AG04449 (cell line): ENCODE data around the gene PGC.

Experiments
- CTCF ChIA-PET: fragments of 350-600 bp; formaldehyde crosslinking; extraction: SDS; loops from one replicate; lab custom pipeline; 2021; ENCODE audit warnings: antibody characterized with exemption; lab: Yijun Ruan, JAX
- POLR2A ChIA-PET: fragments of 400-600, 350-600 bp; formaldehyde crosslinking; extraction: SDS; loops from one replicate; lab custom pipeline; 2020; ENCODE audit warnings: antibody characterized with exemption, inconsistent platforms; lab: Yijun Ruan, JAX
- DNase-seq: peaks from one replicate; pipeline ENCODE4 v3.0.0-alpha.2; 2010; ENCODE audit warnings: low read depth, low spot score
- H3K4me3 ChIP-seq: 2 replicates; pipeline ENCODE4 v1.5.1; 2011; ENCODE audit warnings: low read depth, mild to moderate bottlenecking, control low read depth, low read length
- TF ChIP-seq, protein P1 (sequence below): IDR thresholded peaks from one replicate; pipeline ENCODE4 v1.5.1; 2011; ENCODE audit warnings: mild to moderate bottlenecking, moderate library complexity, low read length, control low read depth, inconsistent platforms; ENCODE audit not compliant: insufficient read depth; ENCODE audit errors: missing control alignments

PGC gene

DNA sequence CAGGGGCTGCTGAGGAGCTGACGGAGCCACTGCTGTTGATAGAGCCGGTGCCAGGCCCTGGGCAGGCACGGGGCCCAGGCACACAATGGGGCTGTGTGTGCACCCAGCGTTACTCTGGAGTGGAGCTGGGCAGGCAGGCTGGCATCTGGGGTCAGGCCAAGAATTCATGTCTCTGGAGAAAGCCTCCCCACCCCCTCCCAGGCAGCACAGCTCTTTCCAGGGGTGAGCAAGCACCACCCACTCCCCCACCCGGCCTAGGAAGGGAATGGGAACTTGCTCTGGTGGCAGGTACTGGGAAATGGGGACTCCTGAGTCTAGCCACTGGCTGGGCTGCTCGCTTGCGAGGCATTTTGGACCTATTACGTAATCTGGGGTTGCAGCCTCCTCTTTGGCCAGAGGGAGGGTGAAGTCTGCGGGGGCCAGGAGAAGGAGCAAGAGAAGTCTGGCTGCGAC is 34.5 kb downstream of the PGC start:
- H3K4me3 ChIP-seq, result no peak overlapping the region
- TF ChIP-seq, protein P1, sequence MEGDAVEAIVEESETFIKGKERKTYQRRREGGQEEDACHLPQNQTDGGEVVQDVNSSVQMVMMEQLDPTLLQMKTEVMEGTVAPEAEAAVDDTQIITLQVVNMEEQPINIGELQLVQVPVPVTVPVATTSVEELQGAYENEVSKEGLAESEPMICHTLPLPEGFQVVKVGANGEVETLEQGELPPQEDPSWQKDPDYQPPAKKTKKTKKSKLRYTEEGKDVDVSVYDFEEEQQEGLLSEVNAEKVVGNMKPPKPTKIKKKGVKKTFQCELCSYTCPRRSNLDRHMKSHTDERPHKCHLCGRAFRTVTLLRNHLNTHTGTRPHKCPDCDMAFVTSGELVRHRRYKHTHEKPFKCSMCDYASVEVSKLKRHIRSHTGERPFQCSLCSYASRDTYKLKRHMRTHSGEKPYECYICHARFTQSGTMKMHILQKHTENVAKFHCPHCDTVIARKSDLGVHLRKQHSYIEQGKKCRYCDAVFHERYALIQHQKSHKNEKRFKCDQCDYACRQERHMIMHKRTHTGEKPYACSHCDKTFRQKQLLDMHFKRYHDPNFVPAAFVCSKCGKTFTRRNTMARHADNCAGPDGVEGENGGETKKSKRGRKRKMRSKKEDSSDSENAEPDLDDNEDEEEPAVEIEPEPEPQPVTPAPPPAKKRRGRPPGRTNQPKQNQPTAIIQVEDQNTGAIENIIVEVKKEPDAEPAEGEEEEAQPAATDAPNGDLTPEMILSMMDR, result no peak
- DNase-seq, result no peak
- CTCF ChIA-PET, result interaction anchor here (1.0 to 1.8 kb wide), 5 partner anchors 10 to 118 kb away, joined by 3 to 7 read pairs (median 6); no protein-coding TSS in a partner anchor
- POLR2A ChIA-PET, result interaction anchor here (1.0 to 1.2 kb wide), 2 partner anchors 14 to 21 kb away, joined by 3 read pairs; no protein-coding TSS in a partner anchor

DNA sequence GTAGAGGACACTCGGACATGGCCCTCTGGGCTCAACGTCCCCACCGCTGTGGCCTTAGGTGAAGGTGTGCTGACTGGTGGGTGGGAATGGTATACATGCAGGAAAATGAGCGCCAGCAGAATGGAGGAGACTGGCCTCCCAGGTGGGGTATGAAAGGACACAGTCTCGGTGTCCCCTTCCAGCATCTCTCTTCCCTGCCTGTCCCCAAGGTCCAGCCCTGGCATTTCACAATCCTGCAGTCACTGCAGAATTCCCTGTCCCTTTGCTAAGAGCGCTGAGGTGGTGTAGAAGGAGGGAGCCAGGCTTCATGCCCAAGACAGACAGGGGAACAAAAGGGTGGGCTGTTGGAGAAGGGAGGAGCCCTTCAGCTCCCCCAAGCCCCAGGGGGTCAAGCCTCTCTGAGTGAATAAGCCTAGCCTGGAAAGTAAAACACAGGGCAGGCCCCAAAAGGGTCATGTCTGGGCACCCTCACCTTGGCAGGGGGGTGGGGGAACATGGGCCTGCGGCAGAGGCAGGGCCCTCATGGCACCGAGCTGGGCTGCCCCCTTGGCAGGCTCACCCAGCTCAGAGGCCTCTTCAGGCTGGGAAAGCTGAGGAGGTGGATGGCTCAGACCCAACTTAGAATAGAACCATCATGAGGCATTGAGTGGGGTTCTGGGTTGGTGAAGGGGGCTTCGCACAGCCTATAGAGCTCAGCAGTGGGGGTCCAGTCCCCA is 35.7 kb downstream of the PGC start:
- ChIA-PET POLR2A (interaction anchor here (1.9 kb wide), 1 partner anchor 13 kb away, joined by 4 read pairs; no protein-coding TSS in a partner anchor), CTCF (interaction anchor here (0.8 to 1.6 kb wide), 2 partner anchors 28 to 343 kb away, joined by 4 read pairs; no protein-coding TSS in a partner anchor)

DNA sequence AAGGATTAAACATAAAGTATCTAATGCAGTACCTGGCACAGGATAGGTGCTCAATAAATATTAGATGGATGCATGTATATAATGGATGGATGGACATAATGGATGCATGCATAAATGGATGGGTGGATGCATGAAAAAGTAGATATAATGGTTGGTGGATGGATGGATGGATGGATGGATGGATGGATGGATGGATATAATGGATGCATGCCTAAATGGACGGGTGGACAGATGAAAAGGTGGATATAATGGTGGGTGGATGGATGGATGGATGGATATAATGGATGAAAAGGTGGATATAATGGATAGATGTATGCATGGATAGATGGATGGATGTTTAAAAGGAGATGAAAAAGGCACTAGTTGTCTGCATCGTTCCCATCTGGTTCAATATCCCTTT is 37.8 kb downstream of the PGC start:
- DNase-seq, result no peak
- ChIA-PET CTCF (interaction anchor here (0.8 to 2.5 kb wide), 3 partner anchors 10 to 14 kb away, joined by 3 to 14 read pairs (median 3); no protein-coding TSS in a partner anchor), POLR2A (interaction anchor here (0.8 kb wide), 1 partner anchor 11 kb away, joined by 4 read pairs; no protein-coding TSS in a partner anchor)
- no peak overlapping the region for H3K4me3 ChIP-seq
- TF ChIP-seq, protein P1, result no peak

More for the DNA sequence above, 35.7 kb downstream of the PGC start:
- no peak for DNase-seq
- TF ChIP-seq, protein P1, result no peak
- no peak overlapping the region for H3K4me3 ChIP-seq

DNA sequence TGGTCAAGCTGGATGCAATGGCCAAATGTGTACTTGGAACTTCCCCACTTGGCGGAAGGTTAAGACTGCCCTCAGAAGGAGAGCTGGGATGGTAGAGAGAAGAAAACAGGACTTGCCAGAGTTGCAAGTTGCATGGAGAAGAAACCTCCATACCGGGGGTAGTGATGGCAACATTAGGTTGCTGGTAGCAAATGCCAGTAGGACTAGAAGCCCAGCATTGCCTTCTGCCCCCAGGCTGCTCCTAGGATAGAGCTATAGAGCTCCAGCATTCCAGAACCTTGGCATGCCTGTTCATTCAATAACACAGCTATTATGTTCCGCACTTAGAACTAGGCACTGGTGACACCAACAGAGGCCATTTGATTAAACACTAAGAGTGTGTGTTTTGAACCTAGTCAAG is 38.3 kb downstream of the PGC start:
- TF ChIP-seq, protein P1, result no peak
- H3K4me3 ChIP-seq, result no peak overlapping the region
- POLR2A ChIA-PET, result interaction anchor here (0.8 kb wide), 1 partner anchor 11 kb away, joined by 4 read pairs; no protein-coding TSS in a partner anchor
- no peak for DNase-seq
- CTCF ChIA-PET, result interaction anchor here (0.6 to 2.5 kb wide), 8 partner anchors 9 to 77 kb away, joined by 3 to 14 read pairs (median 3); no protein-coding TSS in a partner anchor

DNA sequence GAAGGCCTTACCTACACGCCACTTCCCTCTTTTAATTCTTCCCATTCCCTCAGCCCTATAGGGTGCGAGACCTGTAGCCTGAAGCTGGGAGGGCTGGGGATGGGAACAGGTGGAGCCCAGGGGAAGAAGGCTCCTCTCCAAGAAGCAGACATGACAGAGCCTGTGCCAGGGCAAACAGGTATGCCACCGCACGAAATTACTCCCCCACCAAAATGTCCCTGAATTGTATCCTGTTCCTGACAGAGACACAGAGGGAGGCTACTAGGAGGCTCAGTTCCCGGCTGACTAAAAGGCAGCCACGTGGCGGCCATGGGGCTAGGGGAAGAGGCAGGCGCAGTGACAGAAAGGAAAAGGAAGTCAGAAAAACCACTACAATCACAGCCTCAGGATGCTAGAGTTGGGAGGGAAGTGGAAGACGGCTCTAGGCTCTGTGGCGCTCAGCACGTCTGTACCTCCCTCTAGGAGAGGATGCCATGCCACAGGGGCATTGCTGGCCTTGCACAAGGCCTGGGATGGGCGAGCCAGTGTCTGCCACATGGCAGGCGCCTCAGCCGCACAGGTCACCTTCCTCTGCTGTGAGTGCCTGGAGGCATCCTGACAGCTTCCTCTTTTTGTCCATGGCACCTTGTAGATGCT is 39.5 kb downstream of the PGC start:
- ChIA-PET CTCF (interaction anchor here (1.1 to 3.6 kb wide), 9 partner anchors 8 to 68 kb away, joined by 3 to 43 read pairs (median 12); partner anchors contain the start of gene TFEB), POLR2A (interaction anchor here (1.8 kb wide), 1 partner anchor 9 kb away, joined by 12 read pairs; no protein-coding TSS in a partner anchor)
- DNase-seq, result no peak
- TF ChIP-seq, protein P1, result no peak
- no peak overlapping the region for H3K4me3 ChIP-seq
